ENCODE measurements around the gene LGR4. TPM values are rescaled to one million over a fixed set of nuclear protein-coding genes. Genes with fewer than 3 reads are reported as not detected.

Gene LGR4
- polyA plus RNA-seq, 1 experiment = 7.6 TPM

- no peak for DNase-seq (ENCODE audit: low read depth)
- no peak for TF ChIP-seq CTCF (IDR thresholded peaks at IDR 0.05; ENCODE audit: insufficient read depth, low read depth, low read length)
- Histone ChIP-seq H3K27me3 (ENCODE audit: control insufficient read depth, insufficient read depth, low read length) (no peaks in the 10 kb centered on the region), H3K4me3 (ENCODE audit: low read depth, low read length) (no peak overlapping the region), H3K36me3 (ENCODE audit: control insufficient read depth, insufficient read depth, low read length) (no peaks in the 10 kb centered on the region)
- ChIA-PET CTCF (interaction anchor here (0.7 kb wide), 1 partner anchor 112 kb away, joined by 4 read pairs; no protein-coding TSS in a partner anchor), POLR2A (no interaction called here)
Measured at GRCh38 chr11:27468995-27469695, 3.4 kb downstream of the LGR4 start.

- no peaks in the 10 kb centered on the region for H3K36me3 ChIP-seq (ENCODE audit: control insufficient read depth, insufficient read depth, low read length)
- no peak overlapping the region for H3K4me3 ChIP-seq (ENCODE audit: low read depth, low read length)
- peak; percentile 51 for DNase-seq (ENCODE audit: low read depth)
- ChIA-PET CTCF (interaction anchor here (0.7 to 0.9 kb wide), 2 partner anchors 106 to 111 kb away, joined by 3 to 4 read pairs; partner anchors contain the start of gene CCDC34), POLR2A (no interaction called here)
- H3K27me3 ChIP-seq (ENCODE audit: control insufficient read depth, insufficient read depth, low read length) = no peaks in the 10 kb centered on the region
- no peak for TF ChIP-seq CTCF (IDR thresholded peaks at IDR 0.05; ENCODE audit: insufficient read depth, low read depth, low read length)
Measured at GRCh38 chr11:27468209-27468994, 4.2 kb downstream of the LGR4 start.

- POLR2A ChIA-PET = no interaction called here
- Histone ChIP-seq H3K4me3 (ENCODE audit: low read depth, low read length) (no peak overlapping the region), H3K36me3 (ENCODE audit: control insufficient read depth, insufficient read depth, low read length) (no peaks in the 10 kb centered on the region), H3K27me3 (ENCODE audit: control insufficient read depth, insufficient read depth, low read length) (no peaks in the 10 kb centered on the region)
- TF ChIP-seq CTCF (IDR thresholded peaks at IDR 0.05; ENCODE audit: insufficient read depth, low read depth, low read length) = no peak
- no peak for DNase-seq (ENCODE audit: low read depth)
- CTCF ChIA-PET = interaction anchor here (0.9 kb wide), 1 partner anchor 105 kb away, joined by 3 read pairs; the partner anchor contains the start of gene CCDC34
Measured at GRCh38 chr11:27467181-27467913, 5.2 kb downstream of the LGR4 start.

- CTCF ChIA-PET = no interaction called here
- Histone ChIP-seq H3K4me3 (ENCODE audit: low read depth, low read length) (no peak overlapping the region), H3K27me3 (ENCODE audit: control insufficient read depth, insufficient read depth, low read length) (no peaks in the 10 kb centered on the region), H3K36me3 (ENCODE audit: control insufficient read depth, insufficient read depth, low read length) (no peaks in the 10 kb centered on the region)
- POLR2A ChIA-PET = no interaction called here
- no peak for TF ChIP-seq CTCF (IDR thresholded peaks at IDR 0.05; ENCODE audit: insufficient read depth, low read depth, low read length)
- no peak for DNase-seq (ENCODE audit: low read depth)
Measured at GRCh38 chr11:27466363-27466762, 6.2 kb downstream of the LGR4 start.

GRCh38 chr11:27465629-27466028 is 7.0 kb downstream of the LGR4 start:
- no peak for DNase-seq (ENCODE audit: low read depth)
- Histone ChIP-seq H3K27me3 (ENCODE audit: control insufficient read depth, insufficient read depth, low read length) (no peaks in the 10 kb centered on the region), H3K36me3 (ENCODE audit: control insufficient read depth, insufficient read depth, low read length) (no peaks in the 10 kb centered on the region), H3K4me3 (ENCODE audit: low read depth, low read length) (no peak overlapping the region)
- no peak for TF ChIP-seq CTCF (IDR thresholded peaks at IDR 0.05; ENCODE audit: insufficient read depth, low read depth, low read length)
- POLR2A ChIA-PET = no interaction called here
- CTCF ChIA-PET = no interaction called here
